Liver (tissue), 3 donors: ENCODE measurements around the gene RAB12.

Experiments
- CTCF ChIP-seq: fragments of 150-350 bp; IDR thresholded peaks from 2 replicates; pipeline ENCODE4 v1.5.1; 2017; ENCODE audit warnings: improper control_type of control experiment, low read depth, low read length; ENCODE audit not compliant: missing input control
- FOXA1 ChIP-seq: IDR thresholded peaks from 2 replicates; pipeline ENCODE4 v1.6.1; 2016; ENCODE audit warnings: antibody characterized with exemption
- GABPA ChIP-seq, 2 donors: IDR thresholded peaks in 1 of 2; conservative IDR thresholded peaks in 1 of 2; 2 replicates each; pipeline ENCODE4 v1.6.1; 2016; ENCODE audit warnings: antibody characterized with exemption in 2 of 2, mild to moderate bottlenecking in 1 of 2, moderate library complexity in 1 of 2
- JUND ChIP-seq, 2 donors: IDR thresholded peaks; 2 replicates each; pipeline ENCODE4 v1.6.1; 2016; ENCODE audit warnings: antibody characterized with exemption in 2 of 2
- NR2F2 ChIP-seq: IDR thresholded peaks from 2 replicates; pipeline ENCODE4 v1.6.1; 2016; ENCODE audit warnings: antibody characterized with exemption
- RAD21 ChIP-seq, 2 donors: IDR thresholded peaks; 2 replicates each; pipeline ENCODE4 v1.6.1; 2016; ENCODE audit warnings: antibody characterized with exemption in 2 of 2, mild to moderate bottlenecking in 2 of 2
- REST ChIP-seq: IDR thresholded peaks from 2 replicates; pipeline ENCODE4 v1.6.1; 2016; ENCODE audit warnings: antibody characterized with exemption, mild to moderate bottlenecking
- SP1 ChIP-seq: IDR thresholded peaks from 2 replicates; pipeline ENCODE4 v1.6.1; 2018; ENCODE audit warnings: antibody characterized with exemption, mild to moderate bottlenecking
- TAF1 ChIP-seq: conservative IDR thresholded peaks from 2 replicates; pipeline ENCODE4 v1.6.1; 2016; ENCODE audit warnings: antibody characterized with exemption, mild to moderate bottlenecking
- YY1 ChIP-seq: IDR thresholded peaks from 2 replicates; pipeline ENCODE4 v1.6.1; 2016; ENCODE audit warnings: antibody characterized with exemption, mild to moderate bottlenecking
- ZBTB33 ChIP-seq: IDR thresholded peaks from 2 replicates; pipeline ENCODE4 v1.6.1; 2016; ENCODE audit warnings: antibody characterized with exemption
- TF ChIP-seq, protein P1 (sequence below): IDR thresholded peaks from 2 replicates; pipeline ENCODE4 v1.6.1; 2016; ENCODE audit warnings: antibody characterized with exemption
- donor health status: healthy.
- donor health status: healthy.

GRCh38 chr18:8627107-8627472 lies 17.9 kb downstream of the RAB12 start:
- TF ChIP-seq NR2F2: no peak
- TF ChIP-seq CTCF: no peak
- TF ChIP-seq SP1: no peak
- no peak for TF ChIP-seq REST
- TF ChIP-seq, protein P1, sequence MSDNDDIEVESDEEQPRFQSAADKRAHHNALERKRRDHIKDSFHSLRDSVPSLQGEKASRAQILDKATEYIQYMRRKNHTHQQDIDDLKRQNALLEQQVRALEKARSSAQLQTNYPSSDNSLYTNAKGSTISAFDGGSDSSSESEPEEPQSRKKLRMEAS: no peak
- TF ChIP-seq ZBTB33: no peak
- TF ChIP-seq GABPA (IDR thresholded peaks at IDR 0.05 in 1 of 2, conservative IDR thresholded peaks at IDR 0.05 in 1 of 2): no peak
- no peak for TF ChIP-seq RAD21 (IDR thresholded peaks at IDR 0.05)
- TF ChIP-seq TAF1: no peak
- TF ChIP-seq JUND (IDR thresholded peaks at IDR 0.05): no peak
- no peak for TF ChIP-seq FOXA1
- no peak for TF ChIP-seq YY1
